HG02840 (cell line): ENCODE data around the gene CMTM5.

Experiments used
- ATAC-seq: cut with Tn5 transposase; IDR thresholded peaks from one replicate; pipeline ENCODE4 v1.9.1; 2021; ENCODE audit warnings: mild to moderate bottlenecking, moderate library complexity, moderate number of reproducible peaks; ENCODE audit not compliant: unreplicated experiment, low FRiP score

Gene CMTM5

GRCh38 chr14:23376482-23377197, at the start of gene CMTM5:
Gene CMTM5 (plus strand): TSS chr14:23377046. CDS start chr14:23377252, 206 bp downstream.
- ATAC-seq, result no peak

- no peak for ATAC-seq
Measured at GRCh38 chr14:23327947-23328744, 48.7 kb upstream of the CMTM5 start.

- ATAC-seq, result no peak
Measured at GRCh38 chr14:23335623-23336022, 41.2 kb upstream of the CMTM5 start.

- no peak for ATAC-seq
Measured at GRCh38 chr14:23339506-23340268, 37.2 kb upstream of the CMTM5 start.

GRCh38 chr14:23344481-23344880, 32.4 kb upstream of the CMTM5 start:
- no peak for ATAC-seq

GRCh38 chr14:23345987-23346692, 30.7 kb upstream of the CMTM5 start:
- ATAC-seq, result no peak

GRCh38 chr14:23346693-23347405, 30.0 kb upstream of the CMTM5 start:
- no peak for ATAC-seq

GRCh38 chr14:23347406-23348296, 29.2 kb upstream of the CMTM5 start:
- ATAC-seq, result no peak

GRCh38 chr14:23348297-23348655, 28.6 kb upstream of the CMTM5 start:
- ATAC-seq, result no peak

- no peak for ATAC-seq
Measured at GRCh38 chr14:23349156-23349845, 27.5 kb upstream of the CMTM5 start.

GRCh38 chr14:23351681-23352505, 25.0 kb upstream of the CMTM5 start:
- ATAC-seq, result no peak

- no peak for ATAC-seq
Measured at GRCh38 chr14:23352506-23353432, 24.1 kb upstream of the CMTM5 start, which contains the start of gene SLC22A17. Gene SLC22A17 (minus strand): TSS chr14:23352887.

GRCh38 chr14:23353433-23353780, 23.4 kb upstream of the CMTM5 start:
- ATAC-seq, result no peak

- no peak for ATAC-seq
Measured at GRCh38 chr14:23354990-23355389, 21.9 kb upstream of the CMTM5 start.

GRCh38 chr14:23355871-23356435, 20.9 kb upstream of the CMTM5 start:
- ATAC-seq, result no peak

GRCh38 chr14:23356662-23357061, 20.2 kb upstream of the CMTM5 start:
- ATAC-seq, result no peak
